A204.1 (cell line): ENCODE data around the gene LTBP2.

Source experiments
- FAIRE-seq: peaks from 2 replicates; lab custom pipeline; 2012; peaks lifted over from hg19 to GRCh38; lab: Jason Lieb, UNC

LTBP2 gene

DNA sequence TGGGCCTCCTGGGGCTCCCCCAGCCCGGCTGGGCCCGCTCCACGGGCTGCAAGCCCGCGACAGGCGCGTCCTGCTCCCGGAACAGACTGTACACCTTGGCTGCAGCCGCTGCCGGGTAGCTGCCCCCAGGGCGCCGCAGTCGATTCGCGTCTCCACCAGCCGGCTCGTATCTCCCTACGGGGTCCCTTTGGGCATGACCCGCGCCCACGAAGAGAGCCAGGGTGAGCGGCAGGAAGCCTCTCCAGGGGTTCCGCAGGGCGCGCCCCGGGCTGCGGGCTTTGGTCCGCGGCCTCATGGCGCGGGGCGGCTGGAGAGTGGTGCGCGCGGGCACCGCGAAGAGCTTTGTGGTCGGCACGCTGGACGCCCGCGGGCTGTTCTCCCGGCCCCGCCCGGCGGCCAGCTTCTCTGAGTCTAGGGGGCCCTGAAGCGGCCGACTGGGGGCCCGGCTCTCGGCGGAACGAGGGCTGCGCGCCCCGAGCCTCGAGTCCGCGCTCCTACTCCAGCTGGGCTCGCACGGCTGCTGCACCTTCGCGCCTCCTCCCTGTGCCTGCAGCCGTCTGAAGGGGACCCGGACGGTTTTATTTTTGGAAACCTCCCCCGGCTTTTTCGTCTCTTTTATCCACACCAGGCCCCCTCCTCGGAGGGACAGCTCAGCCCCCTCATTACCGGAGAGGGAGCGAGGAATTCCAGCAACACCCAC lies at the start of gene LTBP2:
LTBP2 (minus strand) TSS at position 588 of the 700 bp plus-strand sequence; CDS start at position 295, 293 bp downstream.
- FAIRE-seq, result no peak

DNA sequence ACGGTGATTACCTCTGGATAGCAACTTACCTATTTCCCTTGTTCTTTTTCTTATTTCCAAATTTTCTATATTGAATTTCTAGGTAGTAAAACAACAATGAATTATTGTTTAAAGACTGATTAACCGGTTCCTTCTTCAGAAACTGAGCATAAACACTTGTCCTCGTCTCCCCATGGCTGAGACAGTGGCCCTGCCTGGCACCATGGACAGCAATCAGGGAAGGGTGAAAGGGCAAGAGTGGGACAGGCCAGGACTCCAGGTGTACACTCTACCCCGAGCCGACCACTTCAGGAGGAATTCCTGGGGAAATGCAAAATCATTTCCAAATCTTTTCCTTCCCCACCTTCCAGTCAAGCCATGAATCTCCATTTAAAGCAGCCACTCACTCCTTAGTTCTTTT lies 48.8 kb upstream of the LTBP2 start:
- no peak for FAIRE-seq

DNA sequence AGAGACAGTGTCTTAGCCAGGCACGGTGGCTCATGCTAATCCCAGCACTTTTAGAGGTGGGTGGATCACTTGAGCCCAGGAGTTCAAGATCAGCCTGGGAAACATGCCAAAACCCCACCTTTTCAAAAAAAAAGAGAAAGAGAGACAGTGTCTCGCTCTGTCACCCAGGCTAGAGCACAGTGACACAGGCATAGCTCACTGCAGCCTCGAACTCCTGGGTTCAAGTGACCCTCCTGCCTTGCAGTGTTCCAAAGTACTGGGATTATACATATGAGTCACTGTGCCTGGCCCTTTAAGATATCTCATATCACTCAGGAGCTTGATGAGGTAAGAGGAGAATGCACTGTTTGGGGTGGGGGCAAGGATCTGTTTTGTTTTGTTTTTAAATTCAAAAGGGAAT lies 48.1 kb upstream of the LTBP2 start:
- FAIRE-seq, result no peak

DNA sequence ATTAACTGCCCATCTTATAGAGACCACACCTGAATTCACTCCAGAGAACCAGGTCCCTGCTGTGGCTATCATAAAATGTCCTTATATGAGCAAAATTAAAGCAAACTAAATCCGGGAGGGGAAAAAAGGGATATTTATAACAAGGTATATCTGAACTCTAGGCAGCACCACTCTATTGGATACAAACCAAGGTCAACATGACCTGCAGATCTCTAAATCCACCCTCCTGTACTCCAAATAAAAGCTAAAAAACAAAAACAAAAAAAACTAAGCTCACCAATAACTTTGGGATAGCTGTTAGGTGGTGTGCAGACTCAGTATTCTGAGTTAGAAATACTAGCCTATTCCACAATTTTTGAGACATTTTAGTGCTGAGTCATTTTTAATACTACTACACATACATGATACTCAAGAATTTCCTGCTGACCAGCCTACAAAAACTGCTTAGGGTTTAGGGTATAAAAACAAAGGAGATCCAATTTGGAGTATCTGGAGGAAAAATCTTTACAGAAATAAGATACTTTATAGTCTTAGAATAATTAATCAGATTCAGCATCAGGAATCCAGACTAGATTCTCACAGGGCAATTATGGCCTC lies 46.6 kb upstream of the LTBP2 start:
- FAIRE-seq, result no peak

DNA sequence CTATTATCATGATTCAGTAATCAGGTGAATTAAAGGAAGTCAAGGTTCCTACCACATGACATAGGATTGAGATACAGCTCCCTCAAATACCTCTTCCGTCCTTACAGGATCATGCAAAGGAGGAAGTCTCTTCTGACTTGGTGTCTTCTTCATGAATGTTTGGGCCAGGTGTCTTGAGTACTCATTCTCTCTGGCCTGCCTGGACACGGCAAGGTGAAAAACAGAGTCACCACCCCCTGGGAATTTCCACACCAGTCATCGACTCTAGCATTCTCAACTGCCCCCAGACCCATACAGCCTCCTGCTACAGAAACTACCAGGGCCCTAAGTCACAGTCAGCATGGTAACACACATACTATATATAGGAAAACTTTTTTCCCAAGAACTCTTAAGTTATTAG lies 44.9 kb upstream of the LTBP2 start:
- no peak for FAIRE-seq

DNA sequence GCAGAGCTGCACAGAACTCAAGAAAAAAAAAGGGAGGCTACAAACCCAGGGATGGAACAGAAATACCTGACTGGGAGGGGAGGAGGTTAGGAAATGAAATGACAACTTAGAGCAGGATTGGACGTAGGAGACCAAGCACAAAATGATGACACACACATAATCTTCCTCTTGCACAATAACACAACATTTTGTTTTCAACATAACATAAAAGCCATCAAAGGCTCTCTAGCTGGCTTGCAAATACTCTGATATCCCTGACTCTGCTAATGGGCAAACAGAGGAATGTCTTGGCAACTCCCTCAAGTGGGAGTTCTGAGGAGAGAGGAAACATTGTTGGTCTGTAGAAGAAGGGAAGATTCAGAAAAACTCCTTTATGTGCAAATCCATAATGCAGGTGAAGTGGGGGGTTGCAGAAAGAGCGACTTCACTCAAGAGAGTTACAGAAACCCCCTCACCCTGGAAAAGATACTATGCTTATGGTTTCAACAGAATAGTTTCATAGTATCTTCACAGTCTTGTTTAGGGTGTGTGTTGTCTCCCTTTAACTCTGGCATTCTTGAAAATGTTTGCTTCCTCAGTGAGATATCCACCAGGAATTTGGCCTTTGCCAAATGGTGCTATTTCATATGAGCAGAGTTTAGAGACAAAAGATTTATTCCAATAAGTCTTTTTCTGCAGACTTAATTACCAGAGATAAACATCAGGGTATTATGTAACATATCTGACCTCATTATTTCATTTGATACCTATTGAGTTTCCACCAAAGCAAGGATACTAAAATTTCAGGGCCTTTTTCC lies 43.8 kb upstream of the LTBP2 start:
- FAIRE-seq, result no peak

DNA sequence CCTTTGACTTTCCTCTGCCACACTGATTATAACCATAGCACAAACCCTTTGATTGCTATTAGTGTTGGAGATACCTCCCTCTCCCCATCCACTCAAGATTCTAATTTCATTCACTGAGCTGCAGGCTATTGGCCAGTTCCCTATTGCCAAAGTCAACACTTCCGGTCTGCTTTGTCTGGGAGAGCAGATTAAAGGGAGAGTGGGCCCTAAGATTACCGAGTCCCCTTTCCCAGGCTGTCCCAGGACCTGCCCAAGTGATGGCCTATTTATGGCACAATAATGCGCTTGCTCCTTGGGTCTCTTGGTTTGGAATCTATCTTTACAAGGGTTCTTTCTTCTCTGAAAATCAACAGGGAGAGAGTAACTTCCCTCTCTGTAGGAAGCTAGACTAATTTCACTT lies 42.9 kb upstream of the LTBP2 start:
- no peak for FAIRE-seq

DNA sequence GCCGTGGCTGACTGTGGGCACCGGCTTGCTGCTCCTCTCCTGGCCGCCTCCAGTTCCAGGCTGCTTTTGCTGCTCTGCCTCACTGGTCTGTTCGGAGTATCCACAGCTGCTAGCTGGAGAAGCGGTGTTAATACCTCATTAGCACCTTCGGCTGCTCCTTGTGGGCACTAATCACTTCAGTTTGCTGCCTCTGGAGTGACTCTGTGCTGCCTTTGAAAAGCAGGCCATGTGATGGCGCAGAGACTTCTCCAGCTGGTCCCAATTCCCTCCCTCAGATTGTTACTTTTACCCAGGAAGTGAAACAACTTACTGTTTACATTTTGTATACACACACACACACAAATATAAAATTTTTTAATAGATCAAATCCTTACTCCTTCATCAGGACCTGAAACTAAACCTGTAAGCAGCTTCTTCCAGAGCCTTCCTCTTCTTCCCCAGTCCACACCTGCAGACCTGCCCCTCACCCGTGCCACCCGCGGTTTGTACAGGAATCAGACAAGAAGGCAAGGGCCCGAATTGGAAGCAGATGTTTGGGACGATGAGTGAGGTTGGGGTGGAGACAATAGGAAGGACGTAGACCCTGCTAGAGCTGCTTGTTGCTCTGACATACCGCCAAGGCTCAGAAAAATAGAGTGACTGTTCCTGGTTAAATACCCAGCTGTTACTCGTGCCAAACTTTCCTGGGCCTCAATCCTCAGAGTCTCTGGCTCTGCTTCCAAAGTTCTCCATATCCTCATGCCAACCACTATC lies 41.5 kb upstream of the LTBP2 start:
- FAIRE-seq, result no peak

DNA sequence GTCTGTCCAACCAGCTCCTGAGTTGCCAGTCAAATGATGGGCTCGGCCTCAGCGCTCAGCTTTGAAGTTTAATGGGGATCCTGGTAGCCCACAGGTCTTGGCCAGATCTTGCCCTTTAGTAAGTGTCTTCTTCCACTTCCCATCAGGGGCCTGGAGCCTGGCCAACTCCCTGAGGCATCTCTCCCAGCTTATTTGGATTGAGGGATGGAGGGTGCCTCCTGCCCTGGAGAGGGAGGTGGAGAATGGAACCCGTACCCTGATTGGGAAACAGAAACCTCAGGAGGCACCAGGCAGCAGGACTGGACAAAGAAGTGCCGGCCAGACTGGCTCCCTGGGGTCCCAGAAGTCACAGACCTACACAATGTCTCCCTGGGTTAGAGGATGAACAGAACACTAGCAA lies 40.5 kb upstream of the LTBP2 start:
- no peak for FAIRE-seq

DNA sequence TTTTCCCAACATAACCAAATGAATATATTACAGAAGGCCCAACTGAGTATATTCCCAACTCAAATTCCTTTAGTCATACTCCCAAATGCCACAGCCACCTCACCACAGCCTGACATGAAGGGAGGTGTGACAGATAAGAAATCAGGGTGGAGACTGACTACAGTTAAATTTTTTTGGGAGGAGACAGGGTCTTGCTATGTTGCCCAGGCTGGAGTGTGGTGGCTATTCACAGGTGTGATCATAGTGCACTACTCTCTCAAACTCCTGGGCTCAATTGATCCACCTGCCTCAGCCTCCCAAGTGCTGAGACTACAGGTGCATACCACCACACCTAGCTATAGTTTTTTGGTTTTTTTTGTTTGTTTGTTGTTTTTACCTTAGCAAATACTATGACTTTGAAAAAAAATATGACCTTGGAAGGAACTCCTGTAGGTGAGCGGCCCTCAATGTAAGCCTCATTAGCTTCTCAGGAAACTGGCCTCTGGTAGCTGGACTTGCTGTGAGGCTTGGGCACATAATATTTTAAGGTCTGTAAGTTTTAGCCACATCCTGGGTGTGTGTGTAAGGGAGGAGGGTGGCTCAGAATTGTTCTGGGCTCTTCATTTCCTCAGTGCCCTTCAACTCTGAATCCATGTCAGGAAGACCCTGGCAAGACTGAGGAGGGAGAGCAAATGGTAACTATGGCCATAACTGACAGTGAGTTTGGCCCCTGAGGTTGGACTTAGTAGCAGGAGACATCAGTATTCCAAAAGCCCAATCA lies 39.1 kb upstream of the LTBP2 start:
- no peak for FAIRE-seq

DNA sequence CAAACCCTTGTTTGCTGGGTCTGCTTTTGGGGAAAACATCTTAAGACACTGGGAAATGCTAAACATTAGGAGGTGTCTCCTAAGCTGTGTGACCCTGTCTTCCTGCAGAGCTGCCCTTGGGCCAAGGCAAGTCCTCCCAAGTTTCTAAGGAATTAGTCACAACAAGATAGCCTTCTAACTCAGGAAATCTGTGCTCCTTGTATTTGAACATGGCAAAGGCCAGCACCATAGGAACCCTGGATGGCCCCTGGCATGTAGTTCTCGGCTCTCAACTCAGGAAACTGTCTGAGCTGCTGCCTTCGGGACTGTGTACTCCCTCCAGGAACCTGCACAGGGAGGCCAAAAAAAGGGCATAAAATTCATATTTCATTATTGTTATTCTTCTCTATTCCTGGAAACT lies 37.6 kb upstream of the LTBP2 start:
- no peak for FAIRE-seq

DNA sequence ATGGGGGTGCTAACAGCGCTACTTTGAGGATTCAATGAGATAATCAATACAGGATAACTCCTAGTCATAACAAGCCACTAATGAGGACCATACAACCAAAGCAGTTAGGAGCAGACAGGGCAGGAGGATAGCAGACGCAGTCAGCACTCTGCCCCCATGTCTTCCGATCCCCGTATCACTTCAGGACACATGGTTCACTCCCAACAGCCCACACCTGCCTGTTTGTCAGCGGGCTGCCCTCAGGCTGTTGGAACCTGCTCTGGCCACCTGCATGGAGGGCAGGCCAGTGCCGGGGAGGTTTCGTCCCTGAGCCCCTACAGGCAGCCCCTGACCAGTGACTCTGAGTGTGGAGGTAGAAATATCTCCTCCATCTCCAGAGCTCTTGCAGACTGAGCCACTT lies 37.1 kb upstream of the LTBP2 start:
- FAIRE-seq, result no peak

DNA sequence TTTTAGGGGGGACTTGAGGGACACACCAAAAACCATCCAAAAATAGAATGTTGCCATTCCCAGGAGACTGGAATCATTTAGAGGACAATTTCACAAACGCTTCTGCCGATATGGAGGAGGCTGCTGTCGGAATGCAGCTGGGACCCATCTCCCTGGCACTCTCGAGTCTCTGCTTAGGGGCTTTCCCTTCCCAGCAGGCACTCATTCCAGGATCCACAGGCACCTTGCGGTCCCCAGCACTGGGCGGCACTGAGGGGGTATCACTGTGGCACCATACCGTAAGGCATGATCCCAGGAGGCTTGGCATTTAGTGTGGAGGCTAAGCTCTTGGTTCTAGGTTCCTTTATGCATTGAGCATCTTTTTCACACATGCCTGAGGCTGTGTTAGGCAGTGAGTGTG lies 36.6 kb upstream of the LTBP2 start:
- FAIRE-seq, result no peak

DNA sequence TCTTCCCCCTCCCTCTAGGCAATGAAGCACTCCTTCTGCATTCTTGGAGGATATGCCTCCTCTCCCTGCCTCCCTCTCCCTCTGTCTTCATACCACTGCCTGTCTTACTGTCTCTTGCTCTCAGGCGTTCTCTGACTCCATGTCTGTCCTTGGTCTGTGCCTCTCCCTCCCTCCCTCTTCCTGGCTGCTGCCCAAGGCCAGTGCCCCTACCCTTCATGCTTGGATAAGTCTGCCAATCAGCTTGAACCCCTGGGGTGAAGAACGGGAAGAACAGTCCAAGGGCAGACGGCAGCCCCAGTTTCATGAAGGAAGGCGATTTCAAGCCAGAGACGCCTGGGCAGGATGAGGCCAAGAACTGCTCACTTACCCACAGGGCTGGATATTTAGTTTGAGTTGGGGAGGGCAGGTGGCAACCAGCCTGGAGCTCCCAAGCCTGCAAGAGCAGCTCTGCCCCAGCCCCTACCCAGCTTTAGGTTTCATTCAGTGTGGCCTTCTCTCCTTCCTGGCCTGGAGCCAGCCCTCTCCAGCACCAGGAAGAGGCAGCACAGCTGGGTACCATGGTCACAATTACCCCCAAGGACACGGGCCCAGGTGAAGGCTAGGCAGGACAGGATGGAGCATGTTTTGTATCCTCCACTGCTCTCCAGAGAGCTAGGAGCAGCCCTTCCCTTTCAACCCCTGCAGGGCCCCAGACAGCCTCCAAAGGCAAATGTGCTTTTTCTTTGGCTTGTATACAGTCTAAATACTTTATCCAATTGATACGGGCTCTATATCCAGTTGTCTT lies 35.8 kb upstream of the LTBP2 start:
- no peak for FAIRE-seq

DNA sequence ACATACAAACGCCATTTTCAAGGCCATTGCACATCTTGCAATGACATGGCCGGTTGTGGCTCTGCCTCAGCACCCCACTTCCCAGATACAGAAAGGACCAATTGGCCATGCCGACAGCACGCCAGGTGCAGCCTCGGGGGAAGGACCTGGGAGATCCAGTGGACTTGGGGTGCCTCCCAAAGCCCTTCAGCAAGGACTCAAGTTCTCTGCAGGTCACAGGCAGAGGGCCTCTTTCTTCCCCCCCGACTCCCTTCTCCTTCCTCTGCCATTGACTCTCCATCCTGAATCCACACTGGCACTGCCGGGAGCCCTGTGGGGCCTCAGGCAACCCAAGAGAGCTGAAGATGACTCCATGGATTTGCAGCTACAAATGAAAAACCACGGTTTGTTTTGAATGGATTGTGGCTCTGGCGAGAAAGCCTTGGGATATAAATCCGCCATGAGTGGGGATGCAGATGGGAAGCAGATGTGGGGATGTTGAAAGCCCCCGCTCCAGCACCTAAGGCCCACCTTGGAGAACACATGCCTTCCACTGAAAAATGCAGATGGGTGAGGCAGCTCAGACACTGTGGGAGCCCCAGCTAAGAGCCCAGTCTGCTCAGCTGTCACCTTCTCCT lies 35.1 kb upstream of the LTBP2 start:
- no peak for FAIRE-seq

DNA sequence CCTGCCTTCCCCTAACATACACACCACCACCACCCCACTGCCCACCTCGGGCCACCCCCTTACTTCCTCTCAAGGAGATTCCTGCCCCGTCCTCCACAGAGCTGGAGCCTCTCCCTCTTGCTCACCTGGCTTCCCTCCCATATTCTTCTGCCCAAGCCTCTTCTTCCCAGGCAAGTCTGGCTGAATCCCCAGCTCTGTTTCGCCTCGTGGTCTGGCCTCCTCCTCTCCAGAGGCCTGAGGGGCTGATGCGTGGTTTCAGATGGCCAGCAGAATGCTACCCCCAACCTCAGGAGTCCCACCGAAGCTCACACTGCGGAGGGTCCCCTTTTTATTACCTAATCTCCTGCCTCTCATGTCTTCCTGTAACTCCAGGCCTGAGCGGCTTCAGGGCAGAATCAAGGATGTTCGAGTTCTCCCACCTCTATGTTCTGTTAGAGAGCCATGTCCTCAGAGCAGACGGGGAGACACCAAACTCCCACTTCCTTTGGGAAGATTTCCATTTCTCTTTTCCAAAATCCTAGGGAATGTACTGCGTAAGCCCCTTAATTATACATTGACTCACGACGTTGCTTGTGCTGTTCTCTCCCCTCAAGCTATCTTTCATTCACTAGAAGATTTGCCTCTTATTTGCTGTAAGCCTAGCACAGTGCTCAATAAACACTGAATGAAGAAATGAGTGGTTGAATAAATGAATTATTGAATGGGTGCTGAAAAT lies 33.9 kb upstream of the LTBP2 start:
- FAIRE-seq, result no peak

DNA sequence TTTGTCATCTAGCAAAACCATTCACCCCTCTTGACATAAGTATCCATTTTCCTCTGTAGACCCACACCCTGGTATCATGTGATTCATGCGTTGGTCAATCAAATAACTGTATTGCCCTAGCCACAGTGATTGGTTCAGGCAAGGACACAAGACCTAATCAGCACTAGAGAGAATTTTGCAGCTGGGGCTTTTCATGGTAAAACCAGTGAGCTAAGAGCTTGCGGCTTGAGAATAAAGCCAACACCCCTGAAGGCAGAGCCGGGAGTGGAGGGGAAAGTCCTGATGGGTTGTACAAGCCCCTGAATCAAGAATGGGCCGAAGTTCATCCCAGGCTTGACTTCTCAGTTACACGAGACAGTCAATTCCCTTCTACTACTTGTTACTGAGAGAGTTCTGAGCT lies 33.2 kb upstream of the LTBP2 start:
- FAIRE-seq, result no peak

DNA sequence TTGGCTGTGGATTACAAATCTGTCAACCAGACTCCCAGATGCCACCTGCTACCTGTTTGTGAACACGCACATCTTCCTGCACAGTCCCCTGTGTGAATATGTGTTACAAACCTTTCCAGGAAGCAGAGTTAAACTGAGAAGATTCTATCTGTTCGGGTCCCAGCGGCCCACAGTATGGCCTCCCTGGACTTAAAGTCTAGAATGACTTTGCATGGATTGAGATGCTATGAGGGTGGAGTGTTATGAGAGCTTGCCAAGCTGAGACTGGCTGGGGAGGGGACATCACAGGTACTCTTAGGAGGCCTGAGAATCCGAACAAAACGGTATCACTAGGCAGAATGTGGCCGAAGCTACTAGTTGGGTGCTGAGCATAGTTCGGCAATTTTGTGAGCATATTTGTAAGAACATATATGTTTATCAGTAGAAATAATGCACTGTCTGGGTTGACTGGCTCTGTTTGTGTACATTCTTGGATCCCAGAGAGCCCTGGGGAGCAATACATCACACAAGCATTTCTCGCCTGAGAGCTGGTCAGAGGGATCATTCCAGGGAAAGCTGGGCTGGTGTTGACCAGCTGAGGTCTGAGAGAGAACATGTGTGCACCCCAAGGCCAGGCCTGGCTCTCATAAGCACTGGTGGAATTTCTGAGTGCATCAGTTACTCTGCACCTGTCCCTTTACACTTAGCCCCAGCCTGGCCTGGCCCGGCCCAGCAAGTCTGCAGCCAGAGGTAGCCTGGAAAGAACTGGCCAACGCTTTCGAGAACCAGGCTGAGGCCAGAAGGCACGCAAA lies 29.8 kb upstream of the LTBP2 start:
- FAIRE-seq, result no peak

DNA sequence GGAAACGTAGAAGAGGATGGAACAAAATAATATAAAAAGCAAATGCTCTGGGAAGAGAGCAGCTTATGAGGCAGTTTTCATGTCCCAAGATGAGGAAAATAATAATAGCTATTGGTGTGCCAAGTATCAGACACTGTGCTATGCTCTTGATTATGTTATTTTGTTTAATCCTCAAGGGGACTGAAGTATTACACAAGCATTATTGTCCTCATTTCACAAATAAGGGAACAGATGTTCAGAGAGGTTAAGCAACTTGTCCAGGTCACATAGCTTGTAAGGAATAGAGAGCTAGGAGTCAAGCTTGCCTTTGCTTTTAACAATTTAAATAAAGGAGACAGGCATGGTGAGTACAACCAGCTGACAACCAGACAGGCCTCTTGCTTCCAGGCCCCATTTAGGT lies 26.9 kb upstream of the LTBP2 start:
- FAIRE-seq, result no peak
